ENCODE data around the gene ANKRD63.

The ANKRD63 gene

DNA sequence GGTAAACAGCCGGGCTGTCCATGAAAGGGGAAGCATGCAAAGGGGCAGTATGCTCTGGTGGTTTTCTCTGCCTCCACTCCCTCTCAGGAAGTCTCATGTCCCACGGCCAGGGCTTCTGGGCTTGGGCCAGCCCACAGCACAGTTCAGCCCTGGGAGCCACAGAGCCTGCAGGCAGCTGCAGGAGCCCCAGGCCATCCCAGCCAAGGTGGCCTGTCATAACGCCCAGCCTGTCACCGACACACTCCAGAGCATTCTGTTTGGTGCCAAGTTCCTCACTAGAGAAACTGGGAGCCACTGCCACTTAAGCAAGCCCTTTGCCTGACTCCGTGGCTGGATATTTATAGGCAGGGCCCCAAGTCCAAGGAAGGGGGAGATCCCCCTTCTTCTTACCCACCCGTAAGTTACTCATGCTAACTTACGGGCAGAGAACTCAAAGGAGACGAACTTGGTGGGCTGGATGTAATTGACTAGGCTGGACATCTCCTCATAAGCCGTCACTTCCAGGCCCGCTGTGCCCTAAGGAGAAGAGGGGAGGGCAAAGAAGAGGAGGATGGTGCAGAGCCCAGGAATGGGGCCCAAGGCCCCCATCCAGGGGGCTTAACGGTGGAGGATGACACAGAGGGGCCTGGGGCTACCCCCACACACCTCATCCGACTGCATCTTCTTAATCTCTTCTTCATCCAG lies 13.2 kb upstream of the ANKRD63 start:
- Histone ChIP-seq H3K4me1 (ENCODE audit: control insufficient read depth, insufficient read depth, low read length) (peaks cover 27% of the 10 kb centered on the region), H3K36me3 (ENCODE audit: control insufficient read depth, insufficient read depth, low read length) (no peaks in the 10 kb centered on the region), H3K9me3 (ENCODE audit: control insufficient read depth, low read length) (peaks cover 3% of the 10 kb centered on the region), H3K27ac (ENCODE audit: insufficient read depth, low read depth, low read length, poor library complexity, severe bottlenecking) (no peak overlapping the region), H3K27me3 (ENCODE audit: control insufficient read depth, insufficient read depth, low read length, poor library complexity, severe bottlenecking) (peaks cover 22% of the 10 kb centered on the region), H3K4me3 (ENCODE audit: insufficient read depth, low read depth, low read length) (no peak overlapping the region)
- 86 to 90% methylated on average over 11 to 12 of the region's 12 CpGs for WGBS, 2 experiments

DNA sequence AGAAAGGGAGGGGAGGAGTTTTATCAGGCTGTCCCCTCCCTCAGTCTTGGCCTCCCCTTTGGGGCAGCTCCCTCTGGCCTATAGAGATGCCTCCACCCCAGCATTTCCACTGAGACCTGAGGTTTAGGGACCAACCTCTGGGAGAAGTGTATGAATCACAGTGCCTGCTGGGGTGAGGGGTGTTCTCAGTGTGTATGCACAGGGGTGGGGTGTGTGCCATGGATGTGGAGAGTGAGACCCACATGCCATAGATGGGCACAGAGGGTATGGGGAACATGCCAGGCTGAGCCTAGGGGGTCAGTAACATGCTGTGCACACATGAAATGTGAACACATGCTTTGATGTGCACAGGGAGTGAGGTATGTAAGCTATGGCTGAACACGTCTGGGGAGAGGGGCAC lies 12.4 kb upstream of the ANKRD63 start:
- peaks cover under 1% of the 10 kb centered on the region for H3K9me3 ChIP-seq (ENCODE audit: control insufficient read depth, low read length)
- peaks cover 30% of the 10 kb centered on the region for H3K4me1 ChIP-seq (ENCODE audit: control insufficient read depth, insufficient read depth, low read length)
- peaks cover 30% of the 10 kb centered on the region for H3K27me3 ChIP-seq (ENCODE audit: control insufficient read depth, insufficient read depth, low read length, poor library complexity, severe bottlenecking)
- no peak overlapping the region for H3K4me3 ChIP-seq (ENCODE audit: insufficient read depth, low read depth, low read length)
- H3K27ac ChIP-seq (ENCODE audit: insufficient read depth, low read depth, low read length, poor library complexity, severe bottlenecking) = no peak overlapping the region
- WGBS, 2 experiments = 91 to 100% methylated on average over 1 of the region's 1 CpG
- no peaks in the 10 kb centered on the region for H3K36me3 ChIP-seq (ENCODE audit: control insufficient read depth, insufficient read depth, low read length)

DNA sequence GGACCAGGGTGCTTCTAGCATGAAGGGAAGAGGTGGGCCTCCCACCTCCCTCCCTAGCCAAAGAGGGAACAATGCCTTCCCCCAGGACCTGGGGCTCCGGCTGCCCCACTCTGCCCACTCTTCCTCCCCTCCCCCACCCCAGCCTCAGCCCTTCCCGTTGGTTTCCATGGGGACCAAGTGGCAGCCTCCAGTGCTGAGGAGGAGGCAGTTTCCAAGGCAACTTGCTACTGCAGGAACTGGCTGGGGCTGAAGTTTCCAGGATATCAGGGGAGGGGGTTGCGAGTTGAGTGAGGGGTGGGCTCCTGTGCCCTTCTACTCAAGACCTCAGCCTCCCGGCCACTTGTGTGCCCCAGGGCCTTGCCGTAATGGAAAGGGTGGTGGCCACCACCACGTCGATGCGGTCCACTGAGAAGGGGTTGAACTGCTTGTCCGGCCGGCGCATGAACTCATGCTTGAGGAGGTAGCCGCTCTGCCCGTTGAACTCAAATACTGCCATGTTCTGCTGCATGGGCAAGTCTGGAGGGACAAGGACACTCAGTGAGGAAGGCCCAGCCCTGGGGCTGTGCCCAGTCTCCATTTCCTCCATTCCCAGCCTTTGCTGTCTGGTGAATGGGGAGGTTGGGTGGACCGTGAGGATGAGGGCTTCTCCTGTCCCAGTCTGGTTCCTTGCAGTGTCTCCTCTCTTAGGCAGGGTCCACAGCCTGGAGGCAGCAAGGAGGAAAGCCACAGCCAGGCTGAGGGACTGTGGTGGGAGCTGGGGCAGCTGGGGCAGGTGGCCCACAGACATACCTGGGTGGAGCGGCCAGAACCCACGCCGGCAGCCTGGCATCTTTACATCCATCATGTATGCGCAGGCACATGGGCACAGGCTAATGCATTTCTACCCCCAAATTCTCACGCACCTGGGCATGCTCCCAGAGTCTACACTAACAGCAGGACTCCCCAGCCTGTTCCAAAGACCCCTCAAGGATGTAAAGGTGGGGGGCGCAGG lies 11.3 kb upstream of the ANKRD63 start:
- Histone ChIP-seq H3K27me3 (ENCODE audit: control insufficient read depth, insufficient read depth, low read length, poor library complexity, severe bottlenecking) (peaks cover 38% of the 10 kb centered on the region), H3K27ac (ENCODE audit: insufficient read depth, low read depth, low read length, poor library complexity, severe bottlenecking) (no peak overlapping the region), H3K4me3 (ENCODE audit: insufficient read depth, low read depth, low read length) (no peak overlapping the region), H3K36me3 (ENCODE audit: control insufficient read depth, insufficient read depth, low read length) (no peaks in the 10 kb centered on the region), H3K4me1 (ENCODE audit: control insufficient read depth, insufficient read depth, low read length) (peaks cover 30% of the 10 kb centered on the region), H3K9me3 (ENCODE audit: control insufficient read depth, low read length) (no peaks in the 10 kb centered on the region)
- WGBS, 2 experiments = 84 to 85% methylated on average over 20 of the region's 20 CpGs

DNA sequence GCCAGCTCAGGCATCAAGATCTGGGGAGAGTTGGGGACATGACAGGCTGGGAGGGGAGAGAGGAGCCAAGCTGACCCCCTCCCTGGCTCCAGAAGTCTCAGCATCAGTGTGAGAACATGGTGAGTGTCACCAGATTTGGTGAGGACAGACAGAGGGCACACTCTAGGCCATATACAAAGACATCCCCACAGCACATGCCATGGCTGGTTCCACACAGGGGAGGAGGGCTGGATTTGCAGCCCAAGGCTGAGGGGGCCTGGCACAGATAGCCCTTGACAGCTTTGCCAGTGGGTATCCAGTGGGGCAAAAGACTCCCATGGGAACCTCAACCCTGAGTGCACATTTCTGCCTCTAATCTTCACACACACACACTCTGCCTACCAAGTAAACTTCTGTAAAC lies 10.1 kb upstream of the ANKRD63 start:
- peaks cover 30% of the 10 kb centered on the region for H3K4me1 ChIP-seq (ENCODE audit: control insufficient read depth, insufficient read depth, low read length)
- no peaks in the 10 kb centered on the region for H3K36me3 ChIP-seq (ENCODE audit: control insufficient read depth, insufficient read depth, low read length)
- H3K9me3 ChIP-seq (ENCODE audit: control insufficient read depth, low read length) = no peaks in the 10 kb centered on the region
- H3K4me3 ChIP-seq (ENCODE audit: insufficient read depth, low read depth, low read length) = no peak overlapping the region
- H3K27me3 ChIP-seq (ENCODE audit: control insufficient read depth, insufficient read depth, low read length, poor library complexity, severe bottlenecking) = peaks cover 38% of the 10 kb centered on the region
- no peak overlapping the region for H3K27ac ChIP-seq (ENCODE audit: insufficient read depth, low read depth, low read length, poor library complexity, severe bottlenecking)

DNA sequence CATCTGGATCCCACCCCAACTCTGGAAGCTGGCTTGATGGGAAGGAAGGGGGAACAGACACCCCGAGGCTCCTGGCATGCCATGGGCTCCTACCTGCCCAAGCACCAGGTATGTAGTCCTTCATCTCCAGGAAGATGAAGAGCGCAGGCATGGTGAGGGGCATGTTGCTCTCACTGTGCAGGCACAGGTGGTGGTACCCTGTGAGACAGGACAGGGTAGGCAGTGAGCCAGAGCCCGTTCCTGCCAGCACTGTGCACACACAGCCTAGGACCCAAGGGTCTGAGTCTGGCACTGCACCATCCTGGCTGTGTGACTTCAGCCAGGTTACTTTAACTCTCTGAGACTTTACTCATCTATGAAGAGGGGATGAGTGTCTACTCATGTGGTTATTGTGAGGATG lies 9.4 kb upstream of the ANKRD63 start:
- Histone ChIP-seq H3K4me3 (ENCODE audit: insufficient read depth, low read depth, low read length) (no peak overlapping the region), H3K27ac (ENCODE audit: insufficient read depth, low read depth, low read length, poor library complexity, severe bottlenecking) (no peak overlapping the region), H3K4me1 (ENCODE audit: control insufficient read depth, insufficient read depth, low read length) (peaks cover 30% of the 10 kb centered on the region), H3K27me3 (ENCODE audit: control insufficient read depth, insufficient read depth, low read length, poor library complexity, severe bottlenecking) (peaks cover 38% of the 10 kb centered on the region), H3K9me3 (ENCODE audit: control insufficient read depth, low read length) (no peaks in the 10 kb centered on the region), H3K36me3 (ENCODE audit: control insufficient read depth, insufficient read depth, low read length) (no peaks in the 10 kb centered on the region)
- 92 to 93% methylated on average over 3 of the region's 3 CpGs for WGBS, 2 experiments

DNA sequence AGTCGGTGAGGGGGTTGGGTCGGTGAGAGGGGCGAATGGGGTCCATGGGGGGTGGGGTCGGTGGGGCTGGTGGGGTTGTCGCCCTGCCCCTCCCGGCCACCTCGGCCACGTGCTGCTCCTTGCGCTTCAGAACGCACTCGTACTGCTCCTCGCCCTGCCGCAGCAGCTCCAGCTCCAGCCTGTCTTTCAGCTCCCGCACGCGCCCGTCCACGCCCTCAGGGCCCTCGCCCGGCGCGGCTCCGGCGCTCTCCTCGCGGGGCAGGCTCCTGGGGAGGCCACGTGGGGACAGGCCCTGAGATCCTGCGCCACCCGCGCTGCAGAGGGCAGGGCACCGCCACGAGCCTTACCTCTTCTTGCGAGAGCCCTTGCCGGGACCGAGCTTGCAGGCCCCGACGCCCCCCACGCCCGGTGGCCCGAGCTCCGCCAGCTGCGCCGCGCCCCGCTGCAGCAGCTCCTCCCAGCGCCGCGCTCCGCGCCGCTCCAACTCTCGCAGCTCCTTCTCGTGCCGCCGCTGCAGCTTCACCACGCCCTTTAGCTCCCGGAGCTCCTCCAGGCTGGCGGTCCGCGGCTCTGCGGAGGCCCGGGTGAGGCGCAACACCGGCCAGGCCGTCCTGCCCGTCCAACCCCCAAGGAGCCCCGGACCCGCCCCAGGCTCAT lies 8.2 kb upstream of the ANKRD63 start:
- peaks cover 37% of the 10 kb centered on the region for H3K4me1 ChIP-seq (ENCODE audit: control insufficient read depth, insufficient read depth, low read length)
- peaks cover 39% of the 10 kb centered on the region for H3K27me3 ChIP-seq (ENCODE audit: control insufficient read depth, insufficient read depth, low read length, poor library complexity, severe bottlenecking)
- no peaks in the 10 kb centered on the region for H3K36me3 ChIP-seq (ENCODE audit: control insufficient read depth, insufficient read depth, low read length)
- WGBS, 2 experiments = 2% methylated on average over 68 of the region's 68 CpGs
- H3K9me3 ChIP-seq (ENCODE audit: control insufficient read depth, low read length) = no peaks in the 10 kb centered on the region
- H3K27ac ChIP-seq (ENCODE audit: insufficient read depth, low read depth, low read length, poor library complexity, severe bottlenecking) = no peak overlapping the region
- peak overlapping the region; percentile 32 for H3K4me3 ChIP-seq (ENCODE audit: insufficient read depth, low read depth, low read length)

DNA sequence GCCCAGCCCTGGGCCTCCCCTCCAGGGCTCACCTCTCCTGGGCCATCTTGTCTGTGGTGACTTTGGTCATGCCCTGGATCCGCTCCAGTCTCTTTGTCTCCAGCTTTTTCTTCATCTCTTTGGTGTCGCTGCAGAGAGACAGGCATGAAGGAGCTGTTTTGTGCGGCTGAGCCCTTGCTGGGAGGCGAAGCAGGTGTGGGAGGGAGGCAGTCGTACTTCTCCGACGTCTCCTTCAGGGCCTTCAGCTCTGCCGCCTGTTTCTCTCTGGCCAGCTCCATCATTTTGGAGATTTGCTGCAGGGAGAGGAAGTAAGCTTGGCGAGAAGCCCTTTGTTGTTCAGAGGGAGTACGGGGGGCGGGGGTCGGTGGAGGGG lies 7.7 kb upstream of the ANKRD63 start:
- Histone ChIP-seq H3K4me3 (ENCODE audit: insufficient read depth, low read depth, low read length) (no peak overlapping the region), H3K27me3 (ENCODE audit: control insufficient read depth, insufficient read depth, low read length, poor library complexity, severe bottlenecking) (peaks cover 44% of the 10 kb centered on the region), H3K27ac (ENCODE audit: insufficient read depth, low read depth, low read length, poor library complexity, severe bottlenecking) (no peak overlapping the region), H3K9me3 (ENCODE audit: control insufficient read depth, low read length) (no peaks in the 10 kb centered on the region), H3K36me3 (ENCODE audit: control insufficient read depth, insufficient read depth, low read length) (no peaks in the 10 kb centered on the region), H3K4me1 (ENCODE audit: control insufficient read depth, insufficient read depth, low read length) (peaks cover 43% of the 10 kb centered on the region)
- 22 to 25% methylated on average over 11 to 12 of the region's 12 CpGs for WGBS, 2 experiments

DNA sequence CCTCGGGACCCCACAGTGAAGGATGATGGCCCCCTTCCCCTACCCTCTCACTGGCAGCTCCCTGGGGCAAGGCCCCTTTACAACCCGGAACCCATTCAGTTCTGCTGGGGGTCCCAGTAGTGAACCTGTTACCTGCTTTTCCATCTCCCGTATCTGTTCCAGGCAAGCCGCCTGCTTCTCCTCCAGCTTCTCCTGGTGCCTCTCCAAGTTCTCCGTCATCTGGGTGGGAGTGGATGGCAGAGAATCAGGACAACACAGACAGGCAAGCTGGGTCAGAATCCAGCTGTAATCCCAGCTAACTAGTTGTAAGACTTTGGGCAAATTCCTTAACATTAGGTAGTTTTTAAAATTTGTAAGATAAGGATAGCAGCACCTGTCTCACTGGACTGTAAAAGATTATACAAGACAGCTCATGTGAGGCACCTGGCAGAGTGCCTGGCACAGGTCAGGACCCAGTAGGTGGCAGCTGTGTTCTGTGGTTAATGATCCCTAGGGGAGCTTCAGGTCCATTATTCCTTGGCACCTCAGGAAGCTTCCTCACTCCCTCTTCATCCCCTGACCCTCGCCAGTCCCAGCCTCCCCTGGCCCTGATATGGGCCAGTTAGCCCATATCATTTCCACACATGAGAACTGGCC lies 6.4 kb upstream of the ANKRD63 start:
- H3K4me1 ChIP-seq (ENCODE audit: control insufficient read depth, insufficient read depth, low read length) = peaks cover 43% of the 10 kb centered on the region
- peaks cover 57% of the 10 kb centered on the region for H3K27me3 ChIP-seq (ENCODE audit: control insufficient read depth, insufficient read depth, low read length, poor library complexity, severe bottlenecking)
- WGBS, 2 experiments = 79% methylated on average over 6 of the region's 6 CpGs
- no peak overlapping the region for H3K27ac ChIP-seq (ENCODE audit: insufficient read depth, low read depth, low read length, poor library complexity, severe bottlenecking)
- H3K36me3 ChIP-seq (ENCODE audit: control insufficient read depth, insufficient read depth, low read length) = no peaks in the 10 kb centered on the region
- H3K4me3 ChIP-seq (ENCODE audit: insufficient read depth, low read depth, low read length) = no peak overlapping the region
- H3K9me3 ChIP-seq (ENCODE audit: control insufficient read depth, low read length) = no peaks in the 10 kb centered on the region

DNA sequence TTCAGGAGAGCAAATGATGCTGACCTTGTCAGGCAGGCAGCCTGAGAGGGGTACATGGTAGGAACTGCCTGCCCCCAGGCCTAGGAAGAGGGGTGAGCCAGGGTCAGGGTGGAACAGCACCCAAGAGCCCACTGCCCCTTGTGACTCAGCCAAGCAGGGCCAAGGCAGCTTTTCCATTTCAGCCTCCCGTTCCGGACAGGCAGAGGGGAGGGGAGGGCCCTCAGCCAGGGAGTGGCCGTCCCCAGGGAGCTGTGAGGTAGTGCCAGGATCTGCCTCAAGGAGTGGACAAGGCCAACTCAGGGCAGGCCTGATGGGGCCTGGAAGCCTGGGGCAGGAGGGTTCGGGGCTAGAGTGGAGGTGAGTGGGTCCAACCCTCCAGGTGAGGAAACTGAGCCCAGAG lies 5.1 kb upstream of the ANKRD63 start:
- H3K36me3 ChIP-seq (ENCODE audit: control insufficient read depth, insufficient read depth, low read length) = no peaks in the 10 kb centered on the region
- H3K27ac ChIP-seq (ENCODE audit: insufficient read depth, low read depth, low read length, poor library complexity, severe bottlenecking) = no peak overlapping the region
- H3K4me3 ChIP-seq (ENCODE audit: insufficient read depth, low read depth, low read length) = no peak overlapping the region
- H3K27me3 ChIP-seq (ENCODE audit: control insufficient read depth, insufficient read depth, low read length, poor library complexity, severe bottlenecking) = peaks cover 67% of the 10 kb centered on the region
- 73 to 78% methylated on average over 4 of the region's 4 CpGs for WGBS, 2 experiments
- no peaks in the 10 kb centered on the region for H3K9me3 ChIP-seq (ENCODE audit: control insufficient read depth, low read length)
- H3K4me1 ChIP-seq (ENCODE audit: control insufficient read depth, insufficient read depth, low read length) = peaks cover 36% of the 10 kb centered on the region

DNA sequence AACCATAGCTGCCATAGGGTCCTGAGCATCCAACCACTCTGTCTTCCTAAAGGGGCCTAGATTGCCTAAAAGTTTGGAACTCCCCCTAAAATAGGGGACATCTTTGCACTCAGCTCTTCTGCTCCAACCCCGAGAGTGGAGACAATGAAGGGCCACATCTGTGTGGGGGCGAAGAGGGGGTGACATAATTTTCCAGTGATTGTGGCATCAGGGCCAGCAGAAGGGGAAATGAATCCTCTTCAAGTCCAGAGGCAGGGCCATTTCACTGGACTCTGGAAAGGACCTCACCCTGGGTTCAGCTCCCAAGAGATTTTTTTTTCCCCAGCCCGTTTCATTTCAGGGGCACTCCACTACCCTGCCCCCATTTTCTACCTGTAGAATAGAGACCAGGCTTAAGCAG lies 4.6 kb upstream of the ANKRD63 start:
- Histone ChIP-seq H3K27me3 (ENCODE audit: control insufficient read depth, insufficient read depth, low read length, poor library complexity, severe bottlenecking) (peaks cover 67% of the 10 kb centered on the region), H3K4me3 (ENCODE audit: insufficient read depth, low read depth, low read length) (no peak overlapping the region), H3K4me1 (ENCODE audit: control insufficient read depth, insufficient read depth, low read length) (peaks cover 34% of the 10 kb centered on the region), H3K27ac (ENCODE audit: insufficient read depth, low read depth, low read length, poor library complexity, severe bottlenecking) (no peak overlapping the region), H3K36me3 (ENCODE audit: control insufficient read depth, insufficient read depth, low read length) (no peaks in the 10 kb centered on the region), H3K9me3 (ENCODE audit: control insufficient read depth, low read length) (no peaks in the 10 kb centered on the region)
- WGBS, 2 experiments = 95 to 96% methylated on average over 3 of the region's 3 CpGs

Measured in ectodermal cell (in vitro differentiated cells).